Activated T-helper 1 cell treated with Interleukin-2 at 50 U/mL for 16 hours (primary cell): ENCODE data around the gene CHAF1A.

ENCODE experiments used
- DNase-seq: peaks from one replicate; pipeline ENCODE4 v3.0.0-alpha.2; 2020; ENCODE audit warnings: low read depth

CHAF1A gene

GRCh38 chr19:4366666-4367335 is 35.6 kb upstream of the CHAF1A start:
- DNase-seq: no peak

GRCh38 chr19:4367336-4367723 is 35.1 kb upstream of the CHAF1A start:
- DNase-seq: no peak

GRCh38 chr19:4367781-4368127 is 34.7 kb upstream of the CHAF1A start:
- no peak for DNase-seq

GRCh38 chr19:4368128-4368820 is 34.2 kb upstream of the CHAF1A start:
- DNase-seq: no peak

- DNase-seq: peak; percentile 53
These were observed 33.1 kb upstream of the CHAF1A start for GRCh38 chr19:4369109-4369887.

GRCh38 chr19:4369888-4370260 is 32.6 kb upstream of the CHAF1A start:
- peak; percentile 62 for DNase-seq

- no peak for DNase-seq
These were observed 31.9 kb upstream of the CHAF1A start for GRCh38 chr19:4370418-4371041.

GRCh38 chr19:4371247-4372164 is 30.9 kb upstream of the CHAF1A start:
- no peak for DNase-seq

GRCh38 chr19:4372165-4373012 is 30.1 kb upstream of the CHAF1A start:
- no peak for DNase-seq

- no peak for DNase-seq
These were observed 29.4 kb upstream of the CHAF1A start for GRCh38 chr19:4373013-4373367.

GRCh38 chr19:4373601-4374497 is 28.6 kb upstream of the CHAF1A start:
- DNase-seq: no peak

- no peak for DNase-seq
These were observed 27.8 kb upstream of the CHAF1A start for GRCh38 chr19:4374498-4375163.

GRCh38 chr19:4375164-4376027 is 27.0 kb upstream of the CHAF1A start:
- no peak for DNase-seq

GRCh38 chr19:4376028-4376670 is 26.3 kb upstream of the CHAF1A start:
- DNase-seq: no peak

GRCh38 chr19:4376671-4376990 is 25.8 kb upstream of the CHAF1A start:
- no peak for DNase-seq

GRCh38 chr19:4376991-4377781 is 25.3 kb upstream of the CHAF1A start:
- DNase-seq: no peak

- DNase-seq: no peak
These were observed 23.6 kb upstream of the CHAF1A start for GRCh38 chr19:4378886-4379285.
